GM12878 (cell line): ENCODE results near the gene NEB. TPM values are rescaled to one million over a fixed set of nuclear protein-coding genes. Genes with fewer than 3 reads are reported as not detected.

Experiments
- ATAC-seq: fragments of 200-7000 bp; cut with Tn5 transposase; 3 replicates; pipeline ENCODE4 v1.9.1; 2020; ENCODE audit warnings: mild to moderate bottlenecking, moderate library complexity
- BruUV-seq: library from RNA; stranded (reverse); fragments of 400-500 nt; replicated peaks from 2 replicates; lab custom pipeline; 2021; lab: Mats Ljungman, UMichigan
- CTCF ChIA-PET: fragments of 300-600 bp; sonication (Branson Sonifier 250); formaldehyde crosslinking; extraction: SDS; loops from one replicate; lab custom pipeline; 2021; ENCODE audit warnings: inconsistent platforms; lab: Yijun Ruan, JAX
- POLR2A ChIA-PET: fragments of 350-600 bp; formaldehyde crosslinking; extraction: SDS; loops from one replicate; lab custom pipeline; 2021; ENCODE audit warnings: inconsistent platforms; lab: Charles Lee
- RAD21 ChIA-PET: fragments of 300-600 bp; sonication (Branson Sonifier 250); formaldehyde crosslinking; loops from one replicate; lab custom pipeline; 2023; ENCODE audit warnings: antibody characterized with exemption; ENCODE audit not compliant: unreplicated experiment; lab: Charles Lee
- SMC1A ChIA-PET: fragments of 300-600 bp; sonication (Branson Sonifier 250); formaldehyde crosslinking; loops from one replicate; lab custom pipeline; 2023; ENCODE audit not compliant: unreplicated experiment, uncharacterized antibody; lab: Charles Lee
- DNase-seq: peaks from one replicate; pipeline ENCODE4 v3.0.0-alpha.2; 2011; ENCODE audit warnings: low read depth, low spot score
- FAIRE-seq: peaks from 3 replicates; lab custom pipeline; 2011; peaks lifted over from hg19 to GRCh38; lab: Jason Lieb, UNC
- H2AFZ ChIP-seq: 2 replicates; pipeline ENCODE4 v1.6.0; 2011; ENCODE audit warnings: low read depth, low read length, control low read depth; ENCODE audit not compliant: control insufficient read depth
- H3K27ac ChIP-seq: 2 replicates; pipeline ENCODE4 v1.5.1; 2011; ENCODE audit warnings: control low read depth; ENCODE audit not compliant: control insufficient read depth, insufficient read depth
- H3K27me3 ChIP-seq, 2 experiments: replicated peaks in 1 of 2; 2 replicates each; pipeline versions ENCODE4 v1.6.0 to v1.6.1; 2011; ENCODE audit warnings: low read length in 1 of 2; ENCODE audit not compliant: control insufficient read depth in 2 of 2, insufficient read depth in 2 of 2
- H3K36me3 ChIP-seq, 2 experiments: 2 replicates each; pipeline ENCODE4 v1.5.1; 2011; ENCODE audit warnings: low read length in 1 of 2; ENCODE audit not compliant: control insufficient read depth in 2 of 2, insufficient read depth in 2 of 2
- H3K4me1 ChIP-seq: 2 replicates; pipeline ENCODE4 v1.6.1; 2011; ENCODE audit warnings: mild to moderate bottlenecking, low read length, moderate library complexity, mixed read lengths; ENCODE audit not compliant: control insufficient read depth, insufficient read depth
- H3K4me2 ChIP-seq: 2 replicates; pipeline ENCODE4 v1.6.0; 2011; ENCODE audit warnings: control low read depth; ENCODE audit not compliant: control insufficient read depth, insufficient read depth
- H3K4me3 ChIP-seq: fragments of 200-600 bp; sonication (generic); 2 replicates; pipeline ENCODE4 v1.5.1; 2016
- H3K79me2 ChIP-seq: 2 replicates; pipeline ENCODE4 v1.6.0; 2011; ENCODE audit warnings: low read length; ENCODE audit not compliant: control insufficient read depth, insufficient read depth
- H3K9ac ChIP-seq: 2 replicates; pipeline ENCODE4 v1.8.0; 2011; ENCODE audit warnings: low read length, control low read depth, mixed read lengths; ENCODE audit not compliant: control insufficient read depth, insufficient read depth
- H3K9me3 ChIP-seq: replicated peaks from 3 replicates; pipeline ENCODE4 v1.5.1; 2011; ENCODE audit warnings: mild to moderate bottlenecking, low read length; ENCODE audit not compliant: control insufficient read depth, insufficient read depth
- H4K20me1 ChIP-seq: 2 replicates; pipeline ENCODE4 v1.6.0; 2011; ENCODE audit not compliant: control insufficient read depth, insufficient read depth
- ATF3 ChIP-seq: IDR thresholded peaks from 2 replicates; pipeline ENCODE4 v1.6.1; 2011; ENCODE audit warnings: low read depth, mild to moderate bottlenecking, low read length, moderate library complexity, borderline replicate concordance; ENCODE audit errors: extremely low read depth
- BRCA1 ChIP-seq: IDR thresholded peaks from 2 replicates; pipeline ENCODE4 v1.6.1; 2011; ENCODE audit warnings: low read depth, low read length, improper control_type of control experiment
- CBX3 ChIP-seq: fragments of 200-600 bp; sonication (generic); IDR thresholded peaks from 2 replicates; pipeline ENCODE4 v1.6.1; 2016; ENCODE audit warnings: low read depth, borderline replicate concordance
- GABPA ChIP-seq: IDR thresholded peaks from 2 replicates; pipeline ENCODE4 v1.6.1; 2014; ENCODE audit warnings: antibody characterized with exemption, low read depth, mild to moderate bottlenecking, inconsistent platforms
- IKZF1 ChIP-seq: fragments of 450-650 bp; conservative IDR thresholded peaks from 2 replicates; pipeline ENCODE4 v1.6.1; 2017; ENCODE audit warnings: antibody characterized with exemption, mild to moderate bottlenecking
- JUNB ChIP-seq: IDR thresholded peaks from 2 replicates; pipeline ENCODE4 v1.6.1; 2016; ENCODE audit warnings: antibody characterized with exemption, mild to moderate bottlenecking
- REST ChIP-seq: IDR thresholded peaks from 2 replicates; pipeline ENCODE4 v1.6.1; 2012; ENCODE audit warnings: mild to moderate bottlenecking, low read depth, low read length
- RUNX3 ChIP-seq: IDR thresholded peaks from 2 replicates; pipeline ENCODE4 v1.6.1; 2012; ENCODE audit warnings: low read length, inconsistent platforms
- SMAD1 ChIP-seq: fragments of 450-650 bp; IDR thresholded peaks from 2 replicates; pipeline ENCODE4 v1.6.1; 2018; ENCODE audit warnings: mild to moderate bottlenecking, low read depth; ENCODE audit not compliant: partially characterized antibody
- YY1 ChIP-seq: IDR thresholded peaks from 2 replicates; pipeline ENCODE4 v1.6.1; 2011; ENCODE audit warnings: low read depth, mild to moderate bottlenecking, low read length
- ZBTB33 ChIP-seq: fragments of 450-650 bp; IDR thresholded peaks from 2 replicates; pipeline ENCODE4 v1.6.1; 2017; ENCODE audit warnings: mild to moderate bottlenecking
- ZNF384 ChIP-seq: IDR thresholded peaks from 2 replicates; pipeline ENCODE4 v1.6.1; 2012; ENCODE audit warnings: low read depth, mild to moderate bottlenecking, low read length, improper control_type of control experiment, borderline replicate concordance
- WGBS: methylation state at CpG from one replicate; pipeline ENCODE4 v1.1.6; 2016; ENCODE audit warnings: low lambda C conversion rate; ENCODE audit not compliant: insufficient replicate concordance, insufficient coverage; ENCODE audit errors: missing lambda C conversion rate; 5-methylcytosine and 5-hydroxymethylcytosine counted together
- in situ Hi-C: fragments of 300-500 bp; cut with MboI; formaldehyde crosslinking; loops from 9 replicates; pipeline ENCODE4 v1.14.3; 2018; ENCODE audit warnings: mixed read lengths
- intact Hi-C: fragments of 100-400 bp; cut with micrococcal nuclease; formaldehyde crosslinking; loops from one replicate; pipeline ENCODE4 v1.14.2; 2022; ENCODE audit not compliant: unreplicated experiment
- polyA plus RNA-seq, 11 experiments: library from polyadenylated mRNA; depleted of rRNA in 4 of 11; unstranded in 6 of 11; stranded (reverse) in 5 of 11; fragments of >200 nt; fragmentation: Nextera tagmentation in 4 of 11; fragmentation: Illumina TruSeq in 1 of 11; extraction: Ambion mirVana in 4 of 11; extraction: Trizol in 1 of 11; gene quantifications; 1 replicate in 1 of 11; 2 replicates in 10 of 11; pipeline versions ENCODE4 v1.2.1 to v1.2.3, GENCODE V29; 2011 to 2016; ENCODE audit warnings: inconsistent platforms in 2 of 11, missing spikeins in 2 of 11, low read depth in 1 of 11
- total RNA-seq, 4 experiments: library from RNA; depleted of rRNA in 3 of 4; stranded (reverse); fragments of >200 nt in 3 of 4; fragmentation: Illumina TruSeq in 1 of 4; extraction: Trizol in 1 of 4; gene quantifications; 2 replicates each; pipeline versions ENCODE4 v1.2.1 to v1.2.3, GENCODE V29; 2013 to 2021

NEB gene
- total and polyA plus RNA-seq, 10 of the 15 experiments (the other 5 are each of a cell fraction or from before 2014, with no cell fraction given), result 0.04 to 0.77 (median 0.12) TPM

- BruUV-seq, result no TSS peak
Observed at GRCh38 chr2:151718247-151718646, 16.0 kb downstream of the NEB start.

GRCh38 chr2:151716721-151717120 is 17.6 kb downstream of the NEB start:
- no peaks in the 10 kb centered on the region for H4K20me1 ChIP-seq
- no peaks in the 10 kb centered on the region; the same call in 2 of the 3 replicates for H3K9me3 ChIP-seq
- WGBS, result 50% methylated on average over 2 of the region's 2 CpGs
- no peaks in the 10 kb centered on the region for H3K79me2 ChIP-seq
- ChIA-PET CTCF (interaction anchor here (0.6 kb wide), 1 partner anchor 56 kb away, joined by 3 read pairs; no protein-coding TSS in a partner anchor), SMC1A (no interaction called here), POLR2A (interaction anchor here (1.0 kb wide), 1 partner anchor 9 kb away, joined by 3 read pairs; no protein-coding TSS in a partner anchor), RAD21 (no interaction called here)
- H3K27ac ChIP-seq, result no peak overlapping the region
- no peak for DNase-seq
- no peak overlapping the region for H3K9ac ChIP-seq
- ATAC-seq, result no peak
- H2AFZ ChIP-seq, result no peak overlapping the region
- H3K27me3 ChIP-seq, result no peaks in the 10 kb centered on the region
- FAIRE-seq, result no peak
- H3K4me2 ChIP-seq, result no peak overlapping the region
- no peak overlapping the region for H3K4me3 ChIP-seq
- BruUV-seq, result no TSS peak
- no peaks in the 10 kb centered on the region for H3K36me3 ChIP-seq
- intact Hi-C loops (no loop called here), in situ Hi-C loops (no loop called here)
- peaks cover 3% of the 10 kb centered on the region; the same call in 1 of the 2 replicates for H3K4me1 ChIP-seq
- TF ChIP-seq RUNX3 (no peak), ATF3 (no peak), CBX3 (no peak), ZBTB33 (no peak), REST (no peak), ZNF384 (no peak), SMAD1 (no peak), JUNB (no peak), BRCA1 (no peak), GABPA (no peak)

More at GRCh38 chr2:151718247-151718646, 16.0 kb downstream of the NEB start:
- Histone ChIP-seq H3K27me3 (no peaks in the 10 kb centered on the region), H3K4me3 (no peak overlapping the region), H2AFZ (no peak overlapping the region), H3K9me3 (no peaks in the 10 kb centered on the region; the same call in 2 of the 3 replicates), H3K4me2 (no peak overlapping the region), H3K36me3 (no peaks in the 10 kb centered on the region), H3K4me1 (peaks cover under 1% of the 10 kb centered on the region; the same call in 1 of the 2 replicates), H4K20me1 (no peaks in the 10 kb centered on the region), H3K9ac (no peak overlapping the region), H3K27ac (no peak overlapping the region)
- ChIA-PET SMC1A (interaction anchor here (1.2 kb wide), 1 partner anchor 89 kb away, joined by 3 read pairs; no protein-coding TSS in a partner anchor), POLR2A (no interaction called here), RAD21 (interaction anchor here (1.2 kb wide), 1 partner anchor 9 kb away, joined by 4 read pairs; no protein-coding TSS in a partner anchor), CTCF (no interaction called here)
- ATAC-seq (no peak; the same call in 2 of the 3 replicates), FAIRE-seq (no peak), DNase-seq (no peak)
- intact Hi-C loops, result no loop called here
- in situ Hi-C loops, result no loop called here
- WGBS, result 56% methylated on average over 2 of the region's 2 CpGs
- no peak for TF ChIP-seq YY1
- no peak for TF ChIP-seq IKZF1
- TF ChIP-seq, all 136 proteins: peak for 0
- H3K79me2 ChIP-seq, result no peaks in the 10 kb centered on the region
